Lower leg skin (tissue), 3 donors: ENCODE results near the gene DDX49.

ENCODE experiments used
- CTCF ChIP-seq, 3 donors: fragments of 450-650 bp; IDR thresholded peaks; one replicate each; pipeline ENCODE4 v1.5.1; 2016; ENCODE audit warnings: antibody characterized with exemption in 3 of 3, mild to moderate bottlenecking in 3 of 3, moderate library complexity in 2 of 3
- POLR2A ChIP-seq, 2 donors: fragments of 450-650 bp; IDR thresholded peaks; one replicate each; pipeline ENCODE4 v1.6.1; 2016 to 2017; ENCODE audit warnings: antibody characterized with exemption in 2 of 2, mild to moderate bottlenecking in 1 of 2, moderate library complexity in 1 of 2

- no peak for TF ChIP-seq POLR2A (IDR thresholded peaks at IDR 0.05)
- no peak for TF ChIP-seq CTCF (IDR thresholded peaks at IDR 0.05)
These were observed 21.4 kb upstream of the DDX49 start for GRCh38 chr19:18898081-18898606.
